HepG2 (cell line): Measurements from ENCODE around the gene WIF1. TPM values are rescaled to one million over a fixed set of nuclear protein-coding genes. Genes with fewer than 3 reads are reported as not detected.
A peak's percentile ranks its signal among the peaks of the same experiment; 100 is the strongest.

Source experiments
- ATAC-seq: fragments of 200-7000 bp; cut with Tn5 transposase; 3 replicates; pipeline ENCODE4 v1.9.1; 2020; ENCODE audit warnings: mild to moderate bottlenecking, moderate library complexity
- BruUV-seq: library from RNA; stranded (reverse); fragments of 400-500 nt; replicated peaks from 2 replicates; lab custom pipeline; 2021; lab: Mats Ljungman, UMichigan
- CTCF ChIA-PET: fragments of 300-600 bp; formaldehyde crosslinking; extraction: SDS; loops from one replicate; lab custom pipeline; 2021; ENCODE audit warnings: low total read pairs, inconsistent platforms, low intra/inter-chr PET ratio; lab: Yijun Ruan, JAX
- POLR2A ChIA-PET: fragments of 350-600 bp; sonication (Branson Sonifier 250); formaldehyde crosslinking; loops from one replicate; lab custom pipeline; 2020; ENCODE audit warnings: antibody characterized with exemption, inconsistent platforms; lab: Yijun Ruan, JAX
- DNase-seq: peaks from one replicate; pipeline ENCODE4 v3.0.0-alpha.2; 2015; ENCODE audit warnings: low spot score
- FAIRE-seq: peaks from 3 replicates; lab custom pipeline; 2011; peaks lifted over from hg19 to GRCh38; lab: Jason Lieb, UNC
- H2AFZ ChIP-seq: one replicate; pipeline ENCODE4 v1.6.1; 2011; ENCODE audit warnings: low read length, inconsistent platforms
- H3K27ac ChIP-seq: fragments of 300-600 bp; 3 replicates; pipeline ENCODE4 v1.8.0; 2011; ENCODE audit warnings: mixed run types, mild to moderate bottlenecking, mixed read lengths, low read length, inconsistent platforms; ENCODE audit not compliant: insufficient read depth; ENCODE audit errors: extremely low read length
- H3K27me3 ChIP-seq, 2 experiments: fragments of 200-600 bp in 1 of 2; 2 replicates in 1 of 2; 3 replicates in 1 of 2; pipeline versions ENCODE4 v1.6.0 to v1.8.0; 2011; ENCODE audit warnings: low read length in 2 of 2, mild to moderate bottlenecking in 2 of 2, moderate library complexity in 2 of 2, inconsistent platforms in 1 of 2; ENCODE audit not compliant: insufficient read depth in 2 of 2, control insufficient read depth in 1 of 2
- H3K36me3 ChIP-seq, 2 experiments: fragments of 200-600 bp in 1 of 2; replicated peaks in 1 of 2; 2 replicates in 1 of 2; 3 replicates in 1 of 2; pipeline versions ENCODE4 v1.5.1 to v1.8.0; 2011; ENCODE audit warnings: low read length in 2 of 2, inconsistent platforms in 1 of 2; ENCODE audit not compliant: insufficient read depth in 2 of 2, control insufficient read depth in 1 of 2
- H3K4me1 ChIP-seq: 2 replicates; pipeline ENCODE4 v1.5.1; 2012; ENCODE audit warnings: low read length, inconsistent platforms; ENCODE audit not compliant: insufficient read depth
- H3K4me2 ChIP-seq: 2 replicates; pipeline ENCODE4 v1.6.0; 2011; ENCODE audit warnings: low read depth, low read length, inconsistent platforms
- H3K4me3 ChIP-seq, 3 experiments: fragments of 200-600 bp in 1 of 3; sonication (generic), shearing (Covaris generic) in 1 of 3; replicated peaks in 1 of 3; 2 replicates each; pipeline ENCODE4 v1.5.1; 2011 to 2016; ENCODE audit warnings: low read length in 3 of 3, inconsistent platforms in 2 of 3, low read depth in 2 of 3, mild to moderate bottlenecking in 2 of 3, control low read depth in 1 of 3, mixed read lengths in 1 of 3; ENCODE audit not compliant: insufficient read depth in 1 of 3
- H3K79me2 ChIP-seq: one replicate; pipeline ENCODE4 v1.6.1; 2011; ENCODE audit warnings: low read length, inconsistent platforms; ENCODE audit not compliant: insufficient read depth
- H3K9ac ChIP-seq: 2 replicates; pipeline ENCODE4 v1.6.0; 2011; ENCODE audit warnings: mild to moderate bottlenecking, low read depth, low read length, inconsistent platforms; ENCODE audit not compliant: insufficient read depth
- H3K9me3 ChIP-seq: 2 replicates; pipeline ENCODE4 v1.5.1; 2012; ENCODE audit warnings: mild to moderate bottlenecking, low read length
- H4K20me1 ChIP-seq: 2 replicates; pipeline ENCODE4 v1.6.0; 2011; ENCODE audit warnings: inconsistent platforms, mild to moderate bottlenecking, low read length, moderate library complexity; ENCODE audit not compliant: insufficient read depth
- ARNT ChIP-seq: fragments of 450-650 bp; IDR thresholded peaks from 2 replicates; pipeline ENCODE4 v1.6.1; 2017
- CCAR2 ChIP-seq: fragments of 200-400 bp; formaldehyde crosslinking; optimal IDR thresholded peaks from 2 replicates; pipeline ENCODE3; 2018; ENCODE audit warnings: low read depth, mild to moderate bottlenecking, low read length, moderate library complexity
- CEBPB ChIP-seq: IDR thresholded peaks from 2 replicates; pipeline ENCODE4 v1.6.1; 2011; ENCODE audit warnings: low read depth, low read length, improper control_type of control experiment, borderline replicate concordance
- CEBPG ChIP-seq: IDR thresholded peaks from 2 replicates; pipeline ENCODE4 v1.6.1; 2016
- FOSL1 ChIP-seq: sonication (generic); formaldehyde crosslinking; IDR thresholded peaks from 2 replicates; pipeline ENCODE4 v1.9.0; 2021; ENCODE audit warnings: missing genetic modification reagents, borderline replicate concordance
- IKZF1 ChIP-seq: fragments of 450-650 bp; IDR thresholded peaks from 2 replicates; pipeline ENCODE4 v1.7.1; 2016
- KLF12 ChIP-seq: sonication (generic); formaldehyde crosslinking; IDR thresholded peaks from 2 replicates; pipeline ENCODE4 v1.4.0; 2020; ENCODE audit warnings: missing genetic modification reagents, borderline replicate concordance
- NFIB ChIP-seq: sonication (generic); formaldehyde crosslinking; IDR thresholded peaks from 2 replicates; pipeline ENCODE4 v1.9.0; 2021; ENCODE audit warnings: missing genetic modification reagents, mild to moderate bottlenecking, borderline replicate concordance
- NFIC ChIP-seq: IDR thresholded peaks from 2 replicates; pipeline ENCODE4 v1.6.1; 2012; ENCODE audit warnings: mild to moderate bottlenecking, low read length, inconsistent platforms
- REPIN1 ChIP-seq: sonication (generic); formaldehyde crosslinking; IDR thresholded peaks from 2 replicates; pipeline ENCODE4 v1.8.0; 2022; ENCODE audit warnings: missing genetic modification reagents, low read depth, mild to moderate bottlenecking, borderline replicate concordance
- RORA ChIP-seq: sonication (generic); formaldehyde crosslinking; IDR thresholded peaks from 2 replicates; pipeline ENCODE4 v1.5.0; 2020; ENCODE audit warnings: mild to moderate bottlenecking, missing genetic modification reagents, moderate library complexity
- TBX2 ChIP-seq: sonication (generic); formaldehyde crosslinking; IDR thresholded peaks from 2 replicates; pipeline ENCODE4 v1.5.0; 2020; ENCODE audit warnings: missing genetic modification reagents, mild to moderate bottlenecking, borderline replicate concordance
- ZFX ChIP-seq: sonication (generic); formaldehyde crosslinking; IDR thresholded peaks from 2 replicates; pipeline ENCODE4 v1.4.0; 2020; ENCODE audit warnings: mild to moderate bottlenecking, low read depth, missing genetic modification reagents, moderate library complexity
- ZNF17 ChIP-seq: sonication (generic); formaldehyde crosslinking; IDR thresholded peaks from 2 replicates; pipeline ENCODE4 v1.5.0; 2020; ENCODE audit warnings: mild to moderate bottlenecking, missing genetic modification reagents
- ZNF280D ChIP-seq: sonication (generic); formaldehyde crosslinking; IDR thresholded peaks from 2 replicates; pipeline ENCODE4 v1.5.1; 2020; ENCODE audit warnings: mild to moderate bottlenecking, missing genetic modification reagents
- ZNF333 ChIP-seq: sonication (generic); formaldehyde crosslinking; IDR thresholded peaks from 2 replicates; pipeline ENCODE4 v1.4.0; 2020; ENCODE audit warnings: mild to moderate bottlenecking, missing genetic modification reagents, borderline replicate concordance
- ZNF367 ChIP-seq: sonication (generic); formaldehyde crosslinking; IDR thresholded peaks from 2 replicates; pipeline ENCODE4 v1.4.0; 2020; ENCODE audit warnings: missing genetic modification reagents, borderline replicate concordance
- ZNF576 ChIP-seq: sonication (generic); formaldehyde crosslinking; IDR thresholded peaks from 2 replicates; pipeline ENCODE4 v1.4.0; 2020; ENCODE audit warnings: mild to moderate bottlenecking, missing genetic modification reagents
- ZNF878 ChIP-seq: sonication (generic); formaldehyde crosslinking; IDR thresholded peaks from 2 replicates; pipeline ENCODE4 v1.8.1; 2023; ENCODE audit warnings: mild to moderate bottlenecking, missing genetic modification reagents, moderate library complexity
- WGBS: methylation state at CpG from one replicate; pipeline ENCODE4 v1.1.6; 2017; ENCODE audit warnings: low lambda C conversion rate; 5-methylcytosine and 5-hydroxymethylcytosine counted together
- in situ Hi-C: cut with HindIII; loops from 2 replicates; pipeline ENCODE4 v1.10.0; 2017; ENCODE audit warnings: low pct_unique_long_range_greater_than_20kb; ENCODE audit not compliant: extremely low pct_ligation_motif_present
- intact Hi-C: fragments of 100-400 bp; cut with micrococcal nuclease; formaldehyde crosslinking; loops from one replicate; pipeline ENCODE4 v1.10.0; 2022; ENCODE audit not compliant: unreplicated experiment
- polyA plus RNA-seq, 8 experiments: library from polyadenylated mRNA; depleted of rRNA in 3 of 8; stranded (reverse) in 7 of 8; unstranded in 1 of 8; fragments of >200 nt; fragmentation: Illumina TruSeq in 4 of 8; extraction: Trizol in 4 of 8; gene quantifications; 2 replicates each; pipeline versions ENCODE4 v1.2.1 to v1.2.3, GENCODE V29; 2011 to 2016; ENCODE audit warnings: low read depth in 4 of 8, missing spikeins in 1 of 8, mixed read lengths in 1 of 8; ENCODE audit not compliant: insufficient read depth in 1 of 8
- total RNA-seq, 5 experiments: library from RNA; depleted of rRNA; stranded (reverse); fragments of >200 nt; fragmentation: Illumina TruSeq; extraction: Trizol; gene quantifications; 2 replicates each; pipeline ENCODE4 v1.2.3, GENCODE V29; 2016; ENCODE audit warnings: low read depth in 1 of 5

WIF1 gene
- total and polyA plus RNA-seq, 2 of the 13 experiments (the other 11 are each of a cell fraction or from before 2014, with no cell fraction given): not detected

- in situ Hi-C loops: no loop called here
These were observed 47.7 kb upstream of the WIF1 start for GRCh38 chr12:65168681-65169319.

More at GRCh38 chr12:65168681-65169319, 47.7 kb upstream of the WIF1 start:
- H3K4me2 ChIP-seq: peak overlapping the region; percentile 91
- DNase-seq (no peak), FAIRE-seq (no peak), ATAC-seq (no peak)
- no peaks in the 10 kb centered on the region for H3K9me3 ChIP-seq
- CTCF ChIA-PET: no interaction called here
- peak overlapping the region; percentile 92 to 97 (median 94); a peak in 5 of 6 replicates for H3K4me3 ChIP-seq
- WGBS: 35% methylated on average over 11 of the region's 11 CpGs
- H3K27ac ChIP-seq: peak overlapping the region; percentile 88
- no peaks in the 10 kb centered on the region for H3K36me3 ChIP-seq
- intact Hi-C loops: loop anchor here (10.0 kb wide), 1 partner anchor 764 kb away; the partner anchor contains the start of gene XPOT
- TF ChIP-seq ZNF333 (no peak), ZNF576 (CRISPR knock-in tag) (no peak), CEBPG (CRISPR knock-in tag) (no peak), NFIC (no peak), FOSL1 (CRISPR knock-in tag) (no peak), IKZF1 (no peak), ZNF280D (no peak), NFIB (CRISPR knock-in tag) (no peak), TBX2 (CRISPR knock-in tag) (no peak), REPIN1 (CRISPR knock-in tag) (no peak), ARNT (no peak), ZNF17 (no peak), RORA (CRISPR knock-in tag) (no peak), ZNF367 (CRISPR knock-in tag) (no peak), ZNF878 (no peak), CEBPB (no peak), CCAR2 (no peak), KLF12 (CRISPR knock-in tag) (no peak), ZFX (CRISPR knock-in tag) (no peak)
- TF ChIP-seq, all 625 proteins: peak for 0
- H3K4me1 ChIP-seq: peaks cover 27% of the 10 kb centered on the region
- H3K9ac ChIP-seq: peak overlapping the region; percentile 94; the same call in 1 of the 2 replicates
- peak overlapping the region; percentile 75 for H2AFZ ChIP-seq
- H4K20me1 ChIP-seq: peaks cover 33% of the 10 kb centered on the region
- no peaks in the 10 kb centered on the region; a peak in 1 of 5 replicates for H3K27me3 ChIP-seq
- BruUV-seq: TSS peak; percentile 81
- POLR2A ChIA-PET: interaction anchor here (0.8 to 3.1 kb wide), 8 partner anchors 9 to 1001 kb away, joined by 3 to 8 read pairs (median 5); partner anchors contain the start of gene TMBIM4
- peaks cover 44% of the 10 kb centered on the region for H3K79me2 ChIP-seq
